B cell (primary cell): Measurements from ENCODE around the gene C1QTNF12.

Experiments
- EZH2 ChIP-seq: IDR thresholded peaks from 2 replicates; pipeline ENCODE4 v1.6.1; 2012; ENCODE audit warnings: borderline replicate concordance, low read depth, mild to moderate bottlenecking, moderate library complexity, low read length; ENCODE audit not compliant: insufficient read depth, poor library complexity, severe bottlenecking
- TF ChIP-seq, protein P1 (sequence below): fragments of 200-600 bp; IDR thresholded peaks from one replicate; pipeline ENCODE4 v1.8.0; 2022; ENCODE audit warnings: antibody characterized with exemption, mild to moderate bottlenecking

DNA sequence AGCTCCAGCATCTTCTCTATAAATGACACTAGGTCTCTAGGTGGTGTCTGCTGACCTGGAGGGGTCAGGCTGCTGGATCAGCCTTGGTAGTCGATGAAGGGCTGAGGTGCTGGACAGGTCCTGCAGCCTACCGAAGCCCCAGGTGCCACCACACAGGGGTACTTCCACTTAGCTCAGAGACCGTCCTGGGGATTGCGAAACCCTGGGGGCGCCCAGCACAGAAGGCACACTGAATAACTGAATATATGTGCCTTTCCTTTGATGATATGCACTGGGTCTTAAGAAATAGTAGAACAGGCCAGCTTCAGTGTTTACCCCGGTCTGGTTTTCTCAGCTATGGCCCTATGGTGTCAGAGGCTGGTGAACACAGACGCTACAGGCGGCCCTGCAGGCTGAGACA lies 16.2 kb upstream of the C1QTNF12 start:
- TF ChIP-seq, protein P1, sequence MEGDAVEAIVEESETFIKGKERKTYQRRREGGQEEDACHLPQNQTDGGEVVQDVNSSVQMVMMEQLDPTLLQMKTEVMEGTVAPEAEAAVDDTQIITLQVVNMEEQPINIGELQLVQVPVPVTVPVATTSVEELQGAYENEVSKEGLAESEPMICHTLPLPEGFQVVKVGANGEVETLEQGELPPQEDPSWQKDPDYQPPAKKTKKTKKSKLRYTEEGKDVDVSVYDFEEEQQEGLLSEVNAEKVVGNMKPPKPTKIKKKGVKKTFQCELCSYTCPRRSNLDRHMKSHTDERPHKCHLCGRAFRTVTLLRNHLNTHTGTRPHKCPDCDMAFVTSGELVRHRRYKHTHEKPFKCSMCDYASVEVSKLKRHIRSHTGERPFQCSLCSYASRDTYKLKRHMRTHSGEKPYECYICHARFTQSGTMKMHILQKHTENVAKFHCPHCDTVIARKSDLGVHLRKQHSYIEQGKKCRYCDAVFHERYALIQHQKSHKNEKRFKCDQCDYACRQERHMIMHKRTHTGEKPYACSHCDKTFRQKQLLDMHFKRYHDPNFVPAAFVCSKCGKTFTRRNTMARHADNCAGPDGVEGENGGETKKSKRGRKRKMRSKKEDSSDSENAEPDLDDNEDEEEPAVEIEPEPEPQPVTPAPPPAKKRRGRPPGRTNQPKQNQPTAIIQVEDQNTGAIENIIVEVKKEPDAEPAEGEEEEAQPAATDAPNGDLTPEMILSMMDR = no peak
- no peak for TF ChIP-seq EZH2
